CD4-positive, alpha-beta T cell (primary cell): Measurements from ENCODE around the gene PPP1CA. TPM values are rescaled to one million over a fixed set of nuclear protein-coding genes. Genes with fewer than 3 reads are reported as not detected.
A peak's percentile ranks its signal among the peaks of the same experiment; 100 is the strongest.

Experiments
- ATAC-seq: fragments of 200-7000 bp; cut with Tn5 transposase; one replicate; pipeline ENCODE4 v1.10.0; 2022; ENCODE audit warnings: mild to moderate bottlenecking; ENCODE audit not compliant: poor library complexity
- CTCF ChIA-PET: fragments of 350-600 bp; sonication (Branson Sonifier 250); formaldehyde crosslinking; loops from one replicate; lab custom pipeline; 2021; ENCODE audit warnings: antibody characterized with exemption, inconsistent platforms; lab: Charles Lee
- POLR2A ChIA-PET: fragments of 350-600 bp; sonication (Branson Sonifier 250); formaldehyde crosslinking; loops from one replicate; lab custom pipeline; 2021; ENCODE audit warnings: antibody characterized with exemption, inconsistent platforms; lab: Charles Lee
- DNase-seq, 14 experiments: peaks; one replicate each; pipeline ENCODE4 v3.0.0-alpha.2; 2013 to 2020; ENCODE audit warnings: mixed read lengths in 2 of 14
- H3K27ac ChIP-seq, 2 donors: one replicate each; pipeline versions ENCODE4 v1.5.1 to v1.7.0; 2013; ENCODE audit warnings: low read length in 2 of 2, low read depth in 1 of 2, mild to moderate bottlenecking in 1 of 2
- H3K27me3 ChIP-seq, 2 experiments: 1 replicate in 1 of 2; 2 replicates in 1 of 2; pipeline versions ENCODE4 v1.6.1 to v1.7.0; 2013; ENCODE audit warnings: low read length in 2 of 2, control low read depth in 1 of 2, mild to moderate bottlenecking in 1 of 2, moderate library complexity in 1 of 2; ENCODE audit not compliant: insufficient read depth in 2 of 2, control insufficient read depth in 1 of 2
- H3K36me3 ChIP-seq: one replicate; pipeline ENCODE4 v1.6.1; 2013; ENCODE audit warnings: low read length, control low read depth; ENCODE audit not compliant: insufficient read depth
- H3K4me1 ChIP-seq: one replicate; pipeline ENCODE4 v1.6.1; 2013; ENCODE audit warnings: low read length, control low read depth; ENCODE audit not compliant: insufficient read depth
- H3K4me3 ChIP-seq: one replicate; pipeline ENCODE4 v1.5.1; 2013; ENCODE audit warnings: mild to moderate bottlenecking, low read length, moderate library complexity
- H3K9me3 ChIP-seq, 2 experiments: 1 replicate in 1 of 2; 2 replicates in 1 of 2; pipeline versions ENCODE4 v1.6.1 to v1.7.0; 2013; ENCODE audit warnings: low read length in 2 of 2, mild to moderate bottlenecking in 2 of 2, control low read depth in 1 of 2, moderate library complexity in 1 of 2; ENCODE audit not compliant: control insufficient read depth in 1 of 2, insufficient read depth in 1 of 2
- H3K27ac Mint-ChIP-seq: one replicate; pipeline ENCODE4 v1.8.0; 2020; ENCODE audit warnings: mixed read lengths
- H3K27me3 Mint-ChIP-seq: one replicate; pipeline ENCODE4 v1.8.0; 2021; ENCODE audit warnings: mixed read lengths
- H3K36me3 Mint-ChIP-seq: one replicate; pipeline ENCODE4 v1.8.0; 2021; ENCODE audit warnings: low read depth, mixed read lengths
- H3K4me1 Mint-ChIP-seq: one replicate; pipeline ENCODE4 v1.8.0; 2021; ENCODE audit warnings: low read depth, mixed read lengths
- H3K4me3 Mint-ChIP-seq: one replicate; pipeline ENCODE4 v1.8.0; 2020; ENCODE audit warnings: mild to moderate bottlenecking, mixed read lengths
- H3K9me3 Mint-ChIP-seq: one replicate; pipeline ENCODE4 v1.8.0; 2020; ENCODE audit warnings: mixed read lengths
- intact Hi-C, 2 experiments: fragments of 100-400 bp; cut with DNase I in 1 of 2; cut with micrococcal nuclease in 1 of 2; formaldehyde crosslinking; loops; one replicate each; pipeline versions ENCODE4 v1.15.1 to v1.9.0; 2023 to 2025; cut with DNase I, micrococcal nuclease
- total RNA-seq, 174 experiments: library from RNA in 2 of 174; stranded (reverse) in 2 of 174; gene quantifications; one replicate each; pipeline ENCODE4 v1.2.3 and lab custom pipeline; 2021 to 2026
- TF ChIP-seq, protein P1 (sequence below): fragments of 200-600 bp; IDR thresholded peaks from one replicate; pipeline ENCODE4 v1.8.0; 2022; ENCODE audit warnings: antibody characterized with exemption, mild to moderate bottlenecking

Gene PPP1CA
- total RNA-seq, 2 experiments from 2014 or later, result 42.0 to 45.5 TPM

DNA sequence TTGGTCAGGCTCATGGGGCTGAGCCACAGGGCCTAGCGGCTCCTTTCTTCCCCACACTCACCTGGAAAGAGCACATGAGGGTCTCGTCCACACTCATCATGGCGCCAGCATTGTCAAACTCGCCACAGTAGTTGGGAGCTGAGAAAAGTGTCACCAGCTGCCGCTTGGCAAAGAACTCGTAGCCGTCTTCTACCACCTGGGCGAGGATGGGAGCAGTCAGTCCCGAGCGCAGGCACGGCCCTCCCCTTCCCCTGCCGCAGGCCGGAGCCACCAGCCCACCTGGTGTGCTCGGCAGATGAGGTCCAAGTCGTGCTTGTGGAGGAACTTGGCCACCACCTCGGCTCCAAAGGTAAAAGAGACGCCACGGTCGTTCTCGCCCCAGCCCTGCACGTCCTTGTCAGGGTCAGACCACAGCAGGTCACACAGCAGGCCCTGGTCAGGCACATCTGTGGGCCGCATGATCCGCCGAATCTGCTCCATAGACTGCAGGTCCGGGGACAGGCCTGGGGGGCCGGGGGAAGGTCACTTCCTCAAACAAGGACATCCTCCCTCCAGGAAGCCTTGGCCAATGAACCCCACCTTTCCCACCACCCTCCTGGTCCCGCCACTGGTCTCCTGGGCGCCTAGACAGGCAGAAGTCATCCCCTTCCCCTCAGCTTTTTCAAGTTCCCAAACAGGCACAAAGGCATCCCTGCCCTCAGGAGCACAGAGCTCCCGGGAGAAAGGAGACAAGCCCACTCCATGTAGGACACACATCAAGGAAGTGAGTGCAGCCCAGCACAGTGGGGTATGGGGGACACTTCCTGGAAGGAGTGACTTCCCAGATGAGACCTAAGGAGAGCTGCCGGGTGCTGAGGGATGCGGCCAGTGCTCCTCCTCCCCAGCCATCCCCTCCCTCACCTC is 2.7 kb downstream of the PPP1CA start:
- Mint-ChIP-seq H3K9me3 (no peaks in the 10 kb centered on the region), H3K4me1 (peaks cover 39% of the 10 kb centered on the region), H3K36me3 (peaks cover 40% of the 10 kb centered on the region), H3K4me3 (peak overlapping the region; percentile 93), H3K27me3 (no peaks in the 10 kb centered on the region), H3K27ac (no peak overlapping the region)
- CTCF ChIA-PET, result no interaction called here
- DNase-seq, result peak in 1 of 14 experiments; percentile 37
- POLR2A ChIA-PET, result interaction anchor here (0.6 to 7.1 kb wide), 3 partner anchors 16 to 38 kb away, joined by 3 to 353 read pairs (median 22); partner anchors contain the start of genes CARNS1, PTPRCAP and RPS6KB2
- TF ChIP-seq, protein P1, sequence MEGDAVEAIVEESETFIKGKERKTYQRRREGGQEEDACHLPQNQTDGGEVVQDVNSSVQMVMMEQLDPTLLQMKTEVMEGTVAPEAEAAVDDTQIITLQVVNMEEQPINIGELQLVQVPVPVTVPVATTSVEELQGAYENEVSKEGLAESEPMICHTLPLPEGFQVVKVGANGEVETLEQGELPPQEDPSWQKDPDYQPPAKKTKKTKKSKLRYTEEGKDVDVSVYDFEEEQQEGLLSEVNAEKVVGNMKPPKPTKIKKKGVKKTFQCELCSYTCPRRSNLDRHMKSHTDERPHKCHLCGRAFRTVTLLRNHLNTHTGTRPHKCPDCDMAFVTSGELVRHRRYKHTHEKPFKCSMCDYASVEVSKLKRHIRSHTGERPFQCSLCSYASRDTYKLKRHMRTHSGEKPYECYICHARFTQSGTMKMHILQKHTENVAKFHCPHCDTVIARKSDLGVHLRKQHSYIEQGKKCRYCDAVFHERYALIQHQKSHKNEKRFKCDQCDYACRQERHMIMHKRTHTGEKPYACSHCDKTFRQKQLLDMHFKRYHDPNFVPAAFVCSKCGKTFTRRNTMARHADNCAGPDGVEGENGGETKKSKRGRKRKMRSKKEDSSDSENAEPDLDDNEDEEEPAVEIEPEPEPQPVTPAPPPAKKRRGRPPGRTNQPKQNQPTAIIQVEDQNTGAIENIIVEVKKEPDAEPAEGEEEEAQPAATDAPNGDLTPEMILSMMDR, result no peak
- H3K27ac ChIP-seq, result peak overlapping the region in 1 of 2 donors; percentile 60
- no peak overlapping the region for H3K4me3 ChIP-seq
- intact Hi-C loops, result loop anchor here in 1 of 2 experiments (10.0 kb wide), 1 partner anchor 206 kb away; the partner anchor contains the start of gene NDUFV1
- peaks cover 51% of the 10 kb centered on the region for H3K36me3 ChIP-seq
- no peak for ATAC-seq
- peaks cover 0 to 5% of the 10 kb centered on the region in 2 experiments for H3K9me3 ChIP-seq
- peaks cover 76% of the 10 kb centered on the region for H3K4me1 ChIP-seq
- peaks cover 0 to 3% of the 10 kb centered on the region in 2 experiments for H3K27me3 ChIP-seq

DNA sequence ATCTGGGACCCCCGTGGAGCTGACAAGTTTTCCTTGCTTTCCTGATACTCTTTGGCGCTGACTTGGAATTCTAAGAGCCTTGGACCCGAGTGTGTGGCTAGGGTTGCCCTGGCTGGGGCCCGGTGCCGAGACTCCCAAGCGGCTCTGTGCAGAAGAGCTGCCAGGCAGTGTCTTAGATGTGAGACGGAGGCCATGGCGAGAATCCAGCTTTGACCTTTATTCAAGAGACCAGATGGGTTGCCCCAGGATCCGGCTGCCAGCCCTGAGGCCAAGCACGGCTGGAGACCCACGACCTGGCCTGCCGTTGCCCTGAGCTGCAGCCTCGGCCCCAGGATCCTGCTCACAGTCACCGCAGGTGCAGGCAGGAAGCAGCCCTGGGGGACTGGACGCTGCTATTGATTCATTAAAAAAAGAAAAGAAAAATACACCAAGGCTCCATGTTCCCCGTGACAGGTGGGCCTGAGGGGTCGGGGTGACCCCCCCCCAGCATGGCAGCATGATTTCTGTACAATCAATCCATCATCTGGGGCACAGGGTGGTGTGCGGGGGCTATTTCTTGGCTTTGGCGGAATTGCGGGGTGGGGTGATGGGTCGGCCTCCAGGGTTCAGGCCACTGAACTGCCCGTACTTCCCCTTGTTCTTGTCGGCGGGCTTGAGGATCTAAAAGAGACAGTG is 3.5 kb downstream of the PPP1CA start:
- H3K4me3 ChIP-seq, result no peak overlapping the region
- peaks cover 57% of the 10 kb centered on the region for H3K36me3 ChIP-seq
- H3K27me3 ChIP-seq, result peaks cover 0 to 3% of the 10 kb centered on the region in 2 experiments
- peaks cover 39% of the 10 kb centered on the region for H3K4me1 Mint-ChIP-seq
- DNase-seq (no peak), ATAC-seq (no peak)
- peak overlapping the region; percentile 60 for H3K4me3 Mint-ChIP-seq
- no peaks in the 10 kb centered on the region for H3K9me3 Mint-ChIP-seq
- TF ChIP-seq, protein P1, result no peak
- peaks cover 0 to 5% of the 10 kb centered on the region in 2 experiments for H3K9me3 ChIP-seq
- peaks cover 74% of the 10 kb centered on the region for H3K4me1 ChIP-seq
- intact Hi-C loops, result loop anchor here in 1 of 2 experiments (10.0 kb wide), 1 partner anchor 207 kb away; the partner anchor contains the start of gene NDUFV1
- POLR2A ChIA-PET, result interaction anchor here (2.2 to 3.1 kb wide), 2 partner anchors 11 to 39 kb away, joined by 13 to 22 read pairs; partner anchors contain the start of gene PTPRCAP
- H3K27ac Mint-ChIP-seq, result peak overlapping the region; percentile 84
- CTCF ChIA-PET, result interaction anchor here (0.7 kb wide), 1 partner anchor 67 kb away, joined by 3 read pairs; no protein-coding TSS in a partner anchor
- H3K27ac ChIP-seq, result peak overlapping the region; percentile 60 to 61
- H3K27me3 Mint-ChIP-seq, result no peaks in the 10 kb centered on the region
- H3K36me3 Mint-ChIP-seq, result peaks cover 35% of the 10 kb centered on the region

DNA sequence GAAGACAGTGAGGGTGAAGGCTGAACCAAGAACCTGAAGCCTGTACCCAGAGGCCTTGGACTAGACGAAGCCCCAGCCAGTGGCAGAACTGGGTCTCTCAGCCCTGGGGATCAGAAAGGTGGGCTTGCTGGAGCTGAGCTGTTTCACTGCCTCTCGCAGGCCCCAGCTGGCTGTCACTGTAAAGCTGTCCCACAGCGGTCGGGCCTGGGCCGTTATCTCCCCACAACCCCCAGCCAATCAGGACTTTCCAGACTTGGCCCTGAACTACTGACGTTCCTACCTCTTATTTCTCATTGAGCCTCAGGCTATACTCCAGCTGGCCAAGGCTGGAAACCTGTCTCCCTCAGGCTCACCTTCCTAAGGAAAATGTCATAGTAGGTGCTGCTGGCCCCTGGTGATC is 4.1 kb downstream of the PPP1CA start:
- Histone ChIP-seq H3K9me3 (peaks cover 0 to 5% of the 10 kb centered on the region in 2 experiments), H3K27me3 (peaks cover 0 to 3% of the 10 kb centered on the region in 2 experiments), H3K4me3 (no peak overlapping the region), H3K36me3 (peaks cover 57% of the 10 kb centered on the region), H3K4me1 (peaks cover 72% of the 10 kb centered on the region), H3K27ac (peak overlapping the region; percentile 55 to 61)
- H3K27ac Mint-ChIP-seq, result peak overlapping the region; percentile 84
- no peaks in the 10 kb centered on the region for H3K9me3 Mint-ChIP-seq
- intact Hi-C loops, result loop anchor here in 1 of 2 experiments (10.0 kb wide), 1 partner anchor 207 kb away; the partner anchor contains the start of gene NDUFV1
- peaks cover 35% of the 10 kb centered on the region for H3K36me3 Mint-ChIP-seq
- no peak for DNase-seq
- ChIA-PET POLR2A (interaction anchor here (1.0 to 3.1 kb wide), 3 partner anchors 11 to 40 kb away, joined by 3 to 22 read pairs (median 13); partner anchors contain the start of gene PTPRCAP), CTCF (interaction anchor here (0.7 kb wide), 1 partner anchor 68 kb away, joined by 3 read pairs; no protein-coding TSS in a partner anchor)
- H3K4me3 Mint-ChIP-seq, result peak overlapping the region; percentile 60
- TF ChIP-seq, protein P1, result no peak
- peaks cover 42% of the 10 kb centered on the region for H3K4me1 Mint-ChIP-seq
- no peaks in the 10 kb centered on the region for H3K27me3 Mint-ChIP-seq
- ATAC-seq, result no peak
